Measurements from ENCODE around the gene GTF2IRD1.
"Not testable (repeated sequence)": the region's sequence is repeated elsewhere in the genome, so short reads cannot be mapped to it uniquely, and the experiment has no call there.

GTF2IRD1 gene

GRCh38 chr7:74437291-74437571 is 16.5 kb upstream of the GTF2IRD1 start:
- DNase-seq = not testable (repeated sequence)

GRCh38 chr7:74438327-74438726 is 15.4 kb upstream of the GTF2IRD1 start:
- no peak for DNase-seq

- no peak for DNase-seq
Observed at GRCh38 chr7:74439541-74439940, 14.2 kb upstream of the GTF2IRD1 start.

- DNase-seq = not testable (repeated sequence)
Observed at GRCh38 chr7:74440143-74440542, 13.6 kb upstream of the GTF2IRD1 start.

GRCh38 chr7:74441801-74442200 is 11.9 kb upstream of the GTF2IRD1 start:
- no peak for DNase-seq

- no peak for DNase-seq
Observed at GRCh38 chr7:74443543-74444247, 10.0 kb upstream of the GTF2IRD1 start.

GRCh38 chr7:74449144-74449543 is 4.6 kb upstream of the GTF2IRD1 start:
- DNase-seq = no peak

- peak; percentile 65 for DNase-seq
Observed at GRCh38 chr7:74449809-74450397, 3.8 kb upstream of the GTF2IRD1 start.

GRCh38 chr7:74452748-74453321 is 871 bp upstream of the GTF2IRD1 start:
- peak; percentile 6 for DNase-seq

- no peak for DNase-seq
Observed at GRCh38 chr7:74454021-74454924, 567 bp downstream of the GTF2IRD1 start.

- DNase-seq = no peak
Observed at GRCh38 chr7:74454925-74455288, 1.2 kb downstream of the GTF2IRD1 start.

GRCh38 chr7:74455291-74455804 is 1.6 kb downstream of the GTF2IRD1 start:
- DNase-seq = no peak

- no peak for DNase-seq
Observed at GRCh38 chr7:74455928-74456327, 2.2 kb downstream of the GTF2IRD1 start.

- no peak for DNase-seq
Observed at GRCh38 chr7:74457007-74457406, 3.3 kb downstream of the GTF2IRD1 start.

- DNase-seq = no peak
Observed at GRCh38 chr7:74461970-74462706, 8.4 kb downstream of the GTF2IRD1 start.

- DNase-seq = no peak
Observed at GRCh38 chr7:74462707-74463100, 9.0 kb downstream of the GTF2IRD1 start.

GRCh38 chr7:74464931-74465886 is 11.5 kb downstream of the GTF2IRD1 start:
- DNase-seq = no peak

- DNase-seq = no peak
Observed at GRCh38 chr7:74466196-74466813, 12.6 kb downstream of the GTF2IRD1 start.

GRCh38 chr7:74467876-74468275 is 14.2 kb downstream of the GTF2IRD1 start:
- DNase-seq = no peak

- no peak for DNase-seq
Observed at GRCh38 chr7:74470504-74470903, 16.8 kb downstream of the GTF2IRD1 start.

GRCh38 chr7:74473116-74473515 is 19.4 kb downstream of the GTF2IRD1 start:
- DNase-seq = no peak
